Panc1 (cell line): ENCODE measurements around the gene UACA. TPM values are rescaled to one million over a fixed set of nuclear protein-coding genes. Genes with fewer than 3 reads are reported as not detected.

Experiments used
- ATAC-seq: fragments of 200-7000 bp; cut with Tn5 transposase; 2 replicates; pipeline ENCODE4 v1.9.1; 2020; ENCODE audit warnings: mild to moderate bottlenecking, moderate library complexity
- BruUV-seq: library from RNA; stranded (reverse); fragments of 400-500 nt; replicated peaks from 2 replicates; lab custom pipeline; 2021; lab: Mats Ljungman, UMichigan
- CTCF ChIA-PET: fragments of 300-600 bp; sonication (Branson Sonifier 250); formaldehyde crosslinking; loops from one replicate; lab custom pipeline; 2022; ENCODE audit warnings: antibody characterized with exemption; lab: Charles Lee
- POLR2A ChIA-PET: fragments of 300-600 bp; sonication (Branson Sonifier 250); formaldehyde crosslinking; loops from one replicate; lab custom pipeline; 2022; ENCODE audit warnings: antibody characterized with exemption; lab: Charles Lee
- DNase-seq: peaks from one replicate; pipeline ENCODE4 v3.0.0-alpha.2; 2010; ENCODE audit warnings: low read depth, low spot score
- H3K27ac ChIP-seq: 2 replicates; pipeline ENCODE4 v1.5.1; 2011; ENCODE audit warnings: mild to moderate bottlenecking, low read length, inconsistent platforms
- H3K27me3 ChIP-seq: fragments of 200-500 bp; sonication (Bioruptor generic); 2 replicates; pipeline ENCODE4 v1.6.0; 2014; ENCODE audit warnings: low read length, inconsistent platforms; ENCODE audit not compliant: control insufficient read depth, insufficient read depth
- H3K36me3 ChIP-seq: fragments of 200-500 bp; sonication (Bioruptor generic); 2 replicates; pipeline ENCODE4 v1.5.1; 2014; ENCODE audit warnings: inconsistent platforms, mild to moderate bottlenecking, low read length, moderate library complexity; ENCODE audit not compliant: control insufficient read depth, insufficient read depth
- H3K4me1 ChIP-seq: 2 replicates; pipeline ENCODE4 v1.5.1; 2011; ENCODE audit warnings: inconsistent platforms, mild to moderate bottlenecking, low read length, moderate library complexity; ENCODE audit not compliant: control insufficient read depth, insufficient read depth
- H3K4me3 ChIP-seq, 2 experiments: 2 replicates each; pipeline ENCODE4 v1.5.1; 2011 to 2012; ENCODE audit warnings: low read depth in 2 of 2, low read length in 2 of 2, mild to moderate bottlenecking in 2 of 2, inconsistent platforms in 1 of 2, moderate library complexity in 1 of 2
- H3K9me3 ChIP-seq: fragments of 200-500 bp; sonication (Bioruptor generic); 2 replicates; pipeline ENCODE4 v1.5.1; 2014; ENCODE audit warnings: low read depth, mild to moderate bottlenecking, inconsistent platforms, low read length, moderate library complexity; ENCODE audit not compliant: control insufficient read depth, insufficient read depth
- CTCF ChIP-seq: fragments of 450-650 bp; IDR thresholded peaks from 2 replicates; pipeline ENCODE4 v1.5.1; 2017; ENCODE audit warnings: mild to moderate bottlenecking
- POLR2AphosphoS5 ChIP-seq: IDR thresholded peaks from 2 replicates; pipeline ENCODE4 v1.6.1; 2012; ENCODE audit warnings: mild to moderate bottlenecking, low read depth, low read length, moderate library complexity
- SIN3A ChIP-seq: IDR thresholded peaks from 2 replicates; pipeline ENCODE4 v1.6.1; 2012; ENCODE audit warnings: low read depth, mild to moderate bottlenecking, low read length, moderate library complexity, borderline replicate concordance; ENCODE audit not compliant: insufficient read depth
- TCF7L2 ChIP-seq: IDR thresholded peaks from 2 replicates; pipeline ENCODE4 v1.6.1; 2011; ENCODE audit warnings: mild to moderate bottlenecking, low read depth, low read length, inconsistent platforms
- in situ Hi-C: cut with HindIII; loops from 2 replicates; pipeline ENCODE4 v1.10.0; 2016; ENCODE audit warnings: low sequenced_read_pairs, low pct_unique_long_range_greater_than_20kb
- intact Hi-C: fragments of 100-400 bp; cut with micrococcal nuclease; formaldehyde crosslinking; loops from one replicate; pipeline ENCODE4 v1.10.0; 2022; ENCODE audit not compliant: unreplicated experiment
- total RNA-seq: library from RNA; stranded (reverse); gene quantifications from one replicate; pipeline ENCODE4 v1.2.1, GENCODE V29; 2021; ENCODE audit not compliant: unreplicated experiment
- TF ChIP-seq, protein P1 (sequence below), 2 experiments: IDR thresholded peaks; 2 replicates each; pipeline ENCODE4 v1.6.1; 2011 to 2012; ENCODE audit warnings: low read depth in 2 of 2, control low read depth in 1 of 2, low read length in 1 of 2, mild to moderate bottlenecking in 1 of 2, moderate library complexity in 1 of 2; ENCODE audit not compliant: insufficient read depth in 1 of 2

UACA gene
- total RNA-seq, 1 experiment from 2014 or later = 303 TPM

DNA sequence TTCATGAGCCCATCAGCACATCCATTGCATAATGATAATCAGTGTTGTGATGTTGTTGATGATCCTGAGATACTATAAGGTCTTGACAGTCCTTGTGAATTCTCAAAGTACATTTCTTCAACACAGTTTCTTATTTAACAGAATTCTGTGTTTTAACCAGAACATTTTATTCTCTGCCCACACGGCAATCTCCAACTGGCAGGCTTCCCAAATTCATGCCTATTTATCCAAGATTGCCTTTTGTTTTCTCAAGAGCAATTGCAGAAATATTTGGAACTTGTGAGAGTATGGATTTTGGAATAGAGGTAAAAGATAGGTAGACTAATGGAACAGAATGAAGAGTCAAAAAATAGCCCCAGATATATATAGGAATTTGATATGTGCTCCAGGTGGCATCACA lies 116.0 kb downstream of the UACA start:
- in situ Hi-C loops (no loop called here), intact Hi-C loops (loop anchor here (10.0 kb wide), 1 partner anchor 63 kb away; no protein-coding TSS in a partner anchor)
- Histone ChIP-seq H3K27ac (no peak overlapping the region), H3K4me3 (no peak overlapping the region), H3K36me3 (no peaks in the 10 kb centered on the region), H3K9me3 (no peaks in the 10 kb centered on the region), H3K4me1 (peaks cover 7% of the 10 kb centered on the region; the same call in 1 of the 2 replicates), H3K27me3 (no peaks in the 10 kb centered on the region)
- ATAC-seq (no peak), DNase-seq (no peak)
- ChIA-PET CTCF (no interaction called here), POLR2A (no interaction called here)
- BruUV-seq = no TSS peak
- TF ChIP-seq CTCF (no peak), SIN3A (no peak), POLR2AphosphoS5 (no peak), TCF7L2 (no peak)
- TF ChIP-seq, protein P1, sequence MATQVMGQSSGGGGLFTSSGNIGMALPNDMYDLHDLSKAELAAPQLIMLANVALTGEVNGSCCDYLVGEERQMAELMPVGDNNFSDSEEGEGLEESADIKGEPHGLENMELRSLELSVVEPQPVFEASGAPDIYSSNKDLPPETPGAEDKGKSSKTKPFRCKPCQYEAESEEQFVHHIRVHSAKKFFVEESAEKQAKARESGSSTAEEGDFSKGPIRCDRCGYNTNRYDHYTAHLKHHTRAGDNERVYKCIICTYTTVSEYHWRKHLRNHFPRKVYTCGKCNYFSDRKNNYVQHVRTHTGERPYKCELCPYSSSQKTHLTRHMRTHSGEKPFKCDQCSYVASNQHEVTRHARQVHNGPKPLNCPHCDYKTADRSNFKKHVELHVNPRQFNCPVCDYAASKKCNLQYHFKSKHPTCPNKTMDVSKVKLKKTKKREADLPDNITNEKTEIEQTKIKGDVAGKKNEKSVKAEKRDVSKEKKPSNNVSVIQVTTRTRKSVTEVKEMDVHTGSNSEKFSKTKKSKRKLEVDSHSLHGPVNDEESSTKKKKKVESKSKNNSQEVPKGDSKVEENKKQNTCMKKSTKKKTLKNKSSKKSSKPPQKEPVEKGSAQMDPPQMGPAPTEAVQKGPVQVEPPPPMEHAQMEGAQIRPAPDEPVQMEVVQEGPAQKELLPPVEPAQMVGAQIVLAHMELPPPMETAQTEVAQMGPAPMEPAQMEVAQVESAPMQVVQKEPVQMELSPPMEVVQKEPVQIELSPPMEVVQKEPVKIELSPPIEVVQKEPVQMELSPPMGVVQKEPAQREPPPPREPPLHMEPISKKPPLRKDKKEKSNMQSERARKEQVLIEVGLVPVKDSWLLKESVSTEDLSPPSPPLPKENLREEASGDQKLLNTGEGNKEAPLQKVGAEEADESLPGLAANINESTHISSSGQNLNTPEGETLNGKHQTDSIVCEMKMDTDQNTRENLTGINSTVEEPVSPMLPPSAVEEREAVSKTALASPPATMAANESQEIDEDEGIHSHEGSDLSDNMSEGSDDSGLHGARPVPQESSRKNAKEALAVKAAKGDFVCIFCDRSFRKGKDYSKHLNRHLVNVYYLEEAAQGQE (IDR thresholded peaks at IDR 0.05; ENCODE audit: insufficient read depth in 1 of 2, low read depth in 2 of 2, low read length in 1 of 2) = no peak

GRCh38 chr15:70646169-70646568 lies 117.2 kb downstream of the UACA start:
- ChIA-PET POLR2A (no interaction called here), CTCF (no interaction called here)
- H3K27me3 ChIP-seq = no peaks in the 10 kb centered on the region
- TF ChIP-seq, protein P1 (IDR thresholded peaks at IDR 0.05; ENCODE audit: insufficient read depth in 1 of 2, low read depth in 2 of 2, low read length in 1 of 2) = no peak
- no peak for TF ChIP-seq CTCF
- TF ChIP-seq SIN3A = no peak
- TF ChIP-seq POLR2AphosphoS5 = no peak
- TF ChIP-seq TCF7L2 = no peak
- no peak for ATAC-seq
- no peak for DNase-seq
- no peak overlapping the region for H3K27ac ChIP-seq
- in situ Hi-C loops = no loop called here
- H3K36me3 ChIP-seq = no peaks in the 10 kb centered on the region
- no peak overlapping the region for H3K4me3 ChIP-seq
- BruUV-seq = no TSS peak
- intact Hi-C loops = loop anchor here (10.0 kb wide), 1 partner anchor 61 kb away; no protein-coding TSS in a partner anchor
- peaks cover 7% of the 10 kb centered on the region; the same call in 1 of the 2 replicates for H3K4me1 ChIP-seq
- H3K9me3 ChIP-seq = no peaks in the 10 kb centered on the region
